Caco-2 (cell line): ENCODE results near the gene IQSEC3. TPM values are rescaled to one million over a fixed set of nuclear protein-coding genes. Genes with fewer than 3 reads are reported as not detected.

Experiments used
- BruUV-seq: library from RNA; stranded (reverse); fragments of 400-500 nt; replicated peaks from 2 replicates; lab custom pipeline; 2021; lab: Mats Ljungman, UMichigan
- CTCF ChIA-PET: fragments of 300-600 bp; sonication (Branson Sonifier 250); formaldehyde crosslinking; loops from one replicate; lab custom pipeline; 2022; ENCODE audit warnings: antibody characterized with exemption; lab: Charles Lee
- POLR2A ChIA-PET: fragments of 300-600 bp; sonication (Branson Sonifier 250); formaldehyde crosslinking; loops from one replicate; lab custom pipeline; 2022; ENCODE audit warnings: antibody characterized with exemption; lab: Charles Lee
- DNase-seq, 2 experiments: peaks; one replicate each; pipeline versions ENCODE4 v3.0.0 to v3.0.0-alpha.2; 2020 to 2022
- H3K27me3 ChIP-seq: replicated peaks from 2 replicates; pipeline ENCODE4 v1.6.0; 2011; ENCODE audit warnings: low read length; ENCODE audit not compliant: control insufficient read depth, insufficient read depth
- H3K36me3 ChIP-seq: 2 replicates; pipeline ENCODE4 v1.5.1; 2011; ENCODE audit warnings: low read length; ENCODE audit not compliant: control insufficient read depth, insufficient read depth
- H3K4me1 ChIP-seq: fragments of 250-450 bp; sonication (Bioruptor Pico); 2 replicates; pipeline ENCODE4 v1.5.1; 2020; ENCODE audit warnings: mild to moderate bottlenecking
- H3K4me3 ChIP-seq: 2 replicates; pipeline ENCODE4 v1.5.1; 2011; ENCODE audit warnings: low read depth, mild to moderate bottlenecking, control low read depth, low read length
- H3K9me3 ChIP-seq: fragments of 250-450 bp; sonication (Bioruptor Pico); 2 replicates; pipeline ENCODE4 v1.5.1; 2020; ENCODE audit warnings: mild to moderate bottlenecking, moderate library complexity
- H3K27ac Mint-ChIP-seq: one replicate; pipeline ENCODE4 v1.8.0; 2022; ENCODE audit warnings: mixed read lengths; ENCODE audit not compliant: unreplicated experiment
- H3K27me3 Mint-ChIP-seq: one replicate; pipeline ENCODE4 v1.8.0; 2022; ENCODE audit warnings: mixed read lengths; ENCODE audit not compliant: insufficient read depth, unreplicated experiment
- H3K36me3 Mint-ChIP-seq: one replicate; pipeline ENCODE4 v1.8.0; 2022; ENCODE audit warnings: mild to moderate bottlenecking, mixed read lengths; ENCODE audit not compliant: insufficient read depth, unreplicated experiment
- H3K4me1 Mint-ChIP-seq: one replicate; pipeline ENCODE4 v1.8.0; 2022; ENCODE audit warnings: low read depth, mixed read lengths; ENCODE audit not compliant: unreplicated experiment
- H3K4me3 Mint-ChIP-seq: one replicate; pipeline ENCODE4 v1.8.0; 2022; ENCODE audit warnings: mild to moderate bottlenecking, moderate library complexity, mixed read lengths; ENCODE audit not compliant: unreplicated experiment
- H3K9me3 Mint-ChIP-seq: one replicate; pipeline ENCODE4 v1.8.0; 2022; ENCODE audit warnings: mixed read lengths; ENCODE audit not compliant: unreplicated experiment
- CTCF ChIP-seq, 2 experiments: fragments of 200-600 bp in 1 of 2; IDR thresholded peaks; 1 replicate in 1 of 2; 2 replicates in 1 of 2; pipeline versions ENCODE4 v1.5.1 to v1.8.0; 2011 to 2022; ENCODE audit warnings: antibody characterized with exemption in 1 of 2, control low read depth in 1 of 2, inconsistent platforms in 1 of 2, low read depth in 1 of 2, low read length in 1 of 2, mild to moderate bottlenecking in 1 of 2, moderate library complexity in 1 of 2; ENCODE audit not compliant: insufficient read depth in 1 of 2, severe bottlenecking in 1 of 2, unreplicated experiment in 1 of 2
- intact Hi-C: fragments of 100-400 bp; cut with micrococcal nuclease; formaldehyde crosslinking; loops from one replicate; pipeline ENCODE4 v1.10.0; 2022; ENCODE audit not compliant: unreplicated experiment
- total RNA-seq: library from RNA; stranded (reverse); gene quantifications from 2 replicates; pipeline ENCODE4 v1.2.3, GENCODE V29; 2022

Gene IQSEC3
- total RNA-seq, 1 experiment from 2014 or later: 0.59 TPM

GRCh38 chr12:20757-21156, 45.8 kb upstream of the IQSEC3 start:
- Mint-ChIP-seq H3K4me1 (no peaks in the 10 kb centered on the region), H3K9me3 (no peaks in the 10 kb centered on the region), H3K27me3 (no peaks in the 10 kb centered on the region), H3K36me3 (no peaks in the 10 kb centered on the region), H3K4me3 (no peak overlapping the region), H3K27ac (no peak overlapping the region)
- CTCF ChIA-PET: no interaction called here
- Histone ChIP-seq H3K4me3 (no peak overlapping the region), H3K27me3 (no peaks in the 10 kb centered on the region), H3K9me3 (no peaks in the 10 kb centered on the region), H3K36me3 (no peaks in the 10 kb centered on the region), H3K4me1 (no peaks in the 10 kb centered on the region)
- POLR2A ChIA-PET: no interaction called here
- intact Hi-C loops: no loop called here
- DNase-seq: no peak
- TF ChIP-seq CTCF (IDR thresholded peaks at IDR 0.05; ENCODE audit: insufficient read depth in 1 of 2, low read depth in 1 of 2, low read length in 1 of 2, severe bottlenecking in 1 of 2, unreplicated experiment in 1 of 2): no peak
- no TSS peak for BruUV-seq

- Mint-ChIP-seq H3K36me3 (no peaks in the 10 kb centered on the region), H3K9me3 (no peaks in the 10 kb centered on the region), H3K4me3 (no peak overlapping the region), H3K4me1 (no peaks in the 10 kb centered on the region), H3K27me3 (no peaks in the 10 kb centered on the region), H3K27ac (no peak overlapping the region)
- BruUV-seq: no TSS peak
- no peaks in the 10 kb centered on the region for H3K4me1 ChIP-seq
- no peaks in the 10 kb centered on the region for H3K9me3 ChIP-seq
- no peak overlapping the region for H3K4me3 ChIP-seq
- CTCF ChIA-PET: no interaction called here
- no peaks in the 10 kb centered on the region for H3K27me3 ChIP-seq
- no peak for TF ChIP-seq CTCF (IDR thresholded peaks at IDR 0.05; ENCODE audit: insufficient read depth in 1 of 2, low read depth in 1 of 2, low read length in 1 of 2, severe bottlenecking in 1 of 2, unreplicated experiment in 1 of 2)
- POLR2A ChIA-PET: no interaction called here
- intact Hi-C loops: no loop called here
- no peaks in the 10 kb centered on the region for H3K36me3 ChIP-seq
- DNase-seq: no peak
Observed at GRCh38 chr12:21301-22189, 45.0 kb upstream of the IQSEC3 start.

- H3K27ac Mint-ChIP-seq: no peak overlapping the region
- H3K4me1 ChIP-seq: no peaks in the 10 kb centered on the region
- no peaks in the 10 kb centered on the region for H3K4me1 Mint-ChIP-seq
- no peaks in the 10 kb centered on the region for H3K27me3 ChIP-seq
- H3K4me3 Mint-ChIP-seq: no peak overlapping the region
- no peak for DNase-seq
- H3K27me3 Mint-ChIP-seq: no peaks in the 10 kb centered on the region
- no peaks in the 10 kb centered on the region for H3K9me3 Mint-ChIP-seq
- intact Hi-C loops: no loop called here
- no peaks in the 10 kb centered on the region for H3K9me3 ChIP-seq
- ChIA-PET POLR2A (no interaction called here), CTCF (no interaction called here)
- H3K36me3 Mint-ChIP-seq: no peaks in the 10 kb centered on the region
- no peak overlapping the region for H3K4me3 ChIP-seq
- H3K36me3 ChIP-seq: no peaks in the 10 kb centered on the region
- no TSS peak for BruUV-seq
- peak in 1 of 2 experiments; percentile 7 for TF ChIP-seq CTCF (IDR thresholded peaks at IDR 0.05; ENCODE audit: insufficient read depth in 1 of 2, low read depth in 1 of 2, low read length in 1 of 2, severe bottlenecking in 1 of 2, unreplicated experiment in 1 of 2)
Observed at GRCh38 chr12:22190-22529, 44.4 kb upstream of the IQSEC3 start.
